ENCODE measurements around the gene KCNH3.
"Not testable (repeated sequence)": the region's sequence is repeated elsewhere in the genome, so short reads cannot be mapped to it uniquely, and the experiment has no call there.

The KCNH3 gene

DNA sequence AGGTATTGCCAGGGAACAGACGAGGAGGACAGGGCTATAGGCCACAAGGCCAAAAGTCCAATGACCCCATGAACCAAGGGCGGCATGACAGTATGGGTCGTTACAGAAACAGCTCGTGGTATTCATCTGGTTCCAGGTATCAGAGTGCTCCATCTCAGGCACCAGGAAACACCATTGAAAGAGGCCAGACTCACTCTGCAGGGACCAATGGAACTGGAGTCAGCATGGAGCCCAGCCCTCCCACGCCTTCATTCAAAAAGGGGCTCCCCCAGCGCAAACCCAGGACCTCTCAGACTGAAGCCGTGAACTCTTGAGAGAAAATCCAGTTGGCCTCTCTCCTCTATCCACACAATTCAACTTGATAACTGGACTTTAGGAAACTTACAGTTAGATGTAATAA, 12.9 kb upstream of the KCNH3 start:
- DNase-seq (ENCODE audit: low spot score), result no peak

DNA sequence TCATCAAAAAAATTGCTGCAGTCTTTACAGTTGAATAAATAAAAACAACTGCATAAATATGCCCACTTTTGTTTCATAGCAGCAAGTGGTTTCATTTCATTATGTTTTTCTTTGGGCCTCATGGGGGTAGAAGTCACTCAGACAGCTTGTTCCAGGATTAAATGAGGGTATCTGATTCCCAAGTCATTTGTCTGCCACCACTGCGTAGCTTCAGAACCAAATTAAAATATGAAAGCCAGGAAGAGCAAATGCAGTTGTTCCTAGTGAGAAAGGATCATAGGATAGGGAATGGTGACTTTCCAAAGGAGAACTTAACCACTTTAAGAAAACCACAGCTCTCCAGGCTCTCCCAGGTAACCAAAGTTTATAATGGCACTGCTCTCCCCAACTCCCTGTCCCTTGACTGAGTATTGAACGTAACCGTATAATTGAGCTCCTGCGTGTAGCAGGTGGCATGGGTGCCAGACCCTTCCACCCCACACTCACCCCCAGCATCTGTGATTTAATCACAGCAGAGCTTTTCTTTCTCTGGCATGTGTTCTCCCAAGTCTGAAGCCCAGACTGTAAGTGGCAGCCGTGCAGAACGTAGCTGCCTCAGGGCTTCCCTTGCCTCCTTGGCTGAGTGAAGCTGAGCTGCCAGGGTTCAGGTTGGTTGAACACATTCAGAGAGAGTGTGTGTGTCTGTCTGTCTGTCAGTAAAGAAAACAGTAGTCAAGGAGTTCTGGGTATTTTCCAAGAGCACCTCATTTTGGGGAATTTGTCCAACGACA, 11.3 kb upstream of the KCNH3 start:
- DNase-seq (ENCODE audit: low spot score), result no peak

DNA sequence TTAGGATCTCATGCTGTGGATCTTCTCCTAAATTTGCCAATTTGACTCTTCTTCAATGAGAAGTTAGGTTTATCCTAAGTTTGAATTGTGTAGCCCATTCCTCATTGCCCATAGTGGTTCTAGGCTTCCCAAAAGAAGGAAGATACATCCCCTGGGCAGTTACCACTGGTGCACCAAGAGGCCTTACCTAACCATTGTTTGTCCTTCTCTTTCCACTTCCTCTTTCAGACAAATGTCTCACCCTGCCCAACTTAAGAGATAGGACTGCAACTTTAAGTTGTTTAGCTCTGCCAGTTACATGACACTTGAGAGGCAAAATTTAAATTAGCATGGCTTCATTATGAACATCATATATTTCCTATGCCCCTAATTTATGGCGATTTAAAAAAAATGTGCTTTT, 9.4 kb upstream of the KCNH3 start:
- no peak for DNase-seq (ENCODE audit: low spot score)

DNA sequence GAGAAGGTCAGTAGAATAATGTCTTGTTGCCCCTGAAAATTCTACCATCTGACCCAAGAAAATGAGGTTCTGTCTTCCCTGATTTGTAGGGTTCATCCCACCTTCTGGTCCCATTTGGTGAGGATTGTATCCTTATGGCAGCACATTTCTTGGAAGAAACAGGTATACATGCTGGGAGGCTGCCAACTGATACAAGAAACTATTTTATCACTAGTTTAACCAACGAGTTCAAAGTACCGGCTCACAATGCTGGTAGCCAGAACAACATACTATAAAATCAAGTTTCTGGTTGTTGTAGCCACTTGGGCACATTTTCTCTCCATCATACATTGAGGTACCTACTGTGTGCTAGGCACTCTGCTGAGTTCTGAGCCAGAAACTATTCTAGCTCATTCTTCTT, 7.1 kb upstream of the KCNH3 start:
- DNase-seq (ENCODE audit: low spot score), result no peak

DNA sequence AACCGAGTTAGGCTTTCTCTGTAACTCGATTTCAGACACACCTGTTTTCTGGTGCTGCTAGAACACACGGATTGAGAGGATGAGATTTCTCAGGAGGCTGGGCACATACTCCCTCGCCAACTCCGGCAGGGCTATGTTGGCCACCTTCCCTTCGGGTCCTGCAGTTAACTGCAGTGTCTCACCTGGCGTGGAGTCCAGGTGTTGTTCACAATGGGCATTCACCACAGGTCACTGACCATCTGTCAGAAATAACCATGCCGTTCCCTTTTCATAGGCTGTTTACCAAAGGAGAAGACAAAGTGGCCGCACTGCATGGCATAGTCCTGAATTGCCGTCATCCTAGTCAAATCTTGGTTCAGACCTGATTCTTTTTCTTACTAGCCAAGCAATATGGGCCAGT, 5.5 kb upstream of the KCNH3 start:
- DNase-seq (ENCODE audit: low spot score), result no peak

DNA sequence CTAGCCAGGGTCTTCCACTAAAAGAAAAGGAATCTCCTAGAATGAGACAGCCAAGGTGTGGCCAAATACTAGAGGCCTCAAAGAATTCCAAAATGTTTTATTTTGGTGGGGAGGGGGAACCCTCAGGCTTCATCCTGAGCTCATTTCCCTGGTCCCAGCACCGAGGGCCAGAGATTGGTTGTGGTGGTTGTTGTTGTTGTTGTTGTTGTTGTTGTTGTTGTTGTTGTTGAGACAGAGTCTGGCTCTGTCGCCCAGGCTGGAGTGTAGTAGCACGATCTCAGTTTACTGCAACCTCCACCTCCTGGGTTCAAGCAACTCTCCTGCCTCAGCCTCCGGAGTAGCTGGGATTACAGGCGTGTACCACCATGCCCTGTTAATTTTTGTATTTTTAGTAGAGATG, 4.7 kb upstream of the KCNH3 start:
- not testable (repeated sequence) for DNase-seq (ENCODE audit: low spot score)

DNA sequence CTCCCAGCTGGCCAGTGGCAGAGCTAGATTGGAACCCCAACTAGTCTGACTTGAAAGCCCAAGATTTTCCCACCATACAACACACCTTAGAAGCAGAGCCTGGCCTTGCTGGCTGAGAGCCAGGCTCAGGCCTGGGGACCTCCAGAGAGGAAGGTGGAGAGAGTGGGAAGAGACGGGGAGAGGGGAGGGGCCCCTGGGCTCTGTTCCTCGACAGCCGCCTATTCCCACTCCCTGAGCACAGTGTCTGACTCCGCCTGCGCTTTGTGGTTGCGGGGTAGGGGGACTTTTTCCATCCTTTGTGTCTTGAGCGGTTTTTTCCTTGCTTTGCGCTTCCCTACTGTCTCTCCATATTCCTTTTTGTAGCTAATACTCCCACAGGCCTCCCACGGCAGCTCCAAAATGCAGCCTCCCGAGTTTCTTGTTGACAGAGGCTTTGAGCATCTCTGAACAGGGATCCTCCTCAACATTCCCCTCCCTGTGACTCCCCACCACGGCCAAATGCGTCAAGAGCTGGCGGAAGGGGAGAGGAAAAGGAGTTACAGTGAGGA, 4.0 kb upstream of the KCNH3 start:
- DNase-seq (ENCODE audit: low spot score), result no peak

DNA sequence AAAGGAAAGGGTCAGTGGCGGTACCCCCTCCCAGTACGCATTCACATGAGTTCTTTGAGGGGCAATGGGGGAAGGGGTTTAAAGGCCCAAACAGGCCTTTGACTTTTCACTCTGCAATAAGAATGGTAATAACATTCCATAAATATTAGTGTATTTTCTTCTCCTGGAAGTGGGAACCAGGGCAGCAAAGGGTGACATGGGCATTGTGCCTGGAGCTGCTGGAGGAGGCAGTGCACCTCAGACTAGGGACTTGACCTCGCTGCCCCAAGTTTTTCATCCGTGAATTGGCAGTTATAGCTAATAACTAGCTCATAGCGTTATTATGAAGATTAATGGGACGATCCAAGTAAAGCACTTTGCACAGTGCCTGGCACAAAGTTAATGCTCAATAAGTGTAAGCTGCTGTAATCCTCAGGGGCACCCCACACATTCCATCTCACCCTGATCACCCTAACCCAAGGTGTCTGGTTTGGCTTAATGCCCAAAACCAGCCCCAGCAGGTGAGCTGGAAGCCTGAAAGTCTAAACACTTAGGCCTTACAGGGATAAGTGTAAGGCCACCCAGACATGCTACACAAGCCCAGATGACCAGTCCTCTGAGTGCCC, 2.8 kb upstream of the KCNH3 start:
- DNase-seq (ENCODE audit: low spot score), result no peak

DNA sequence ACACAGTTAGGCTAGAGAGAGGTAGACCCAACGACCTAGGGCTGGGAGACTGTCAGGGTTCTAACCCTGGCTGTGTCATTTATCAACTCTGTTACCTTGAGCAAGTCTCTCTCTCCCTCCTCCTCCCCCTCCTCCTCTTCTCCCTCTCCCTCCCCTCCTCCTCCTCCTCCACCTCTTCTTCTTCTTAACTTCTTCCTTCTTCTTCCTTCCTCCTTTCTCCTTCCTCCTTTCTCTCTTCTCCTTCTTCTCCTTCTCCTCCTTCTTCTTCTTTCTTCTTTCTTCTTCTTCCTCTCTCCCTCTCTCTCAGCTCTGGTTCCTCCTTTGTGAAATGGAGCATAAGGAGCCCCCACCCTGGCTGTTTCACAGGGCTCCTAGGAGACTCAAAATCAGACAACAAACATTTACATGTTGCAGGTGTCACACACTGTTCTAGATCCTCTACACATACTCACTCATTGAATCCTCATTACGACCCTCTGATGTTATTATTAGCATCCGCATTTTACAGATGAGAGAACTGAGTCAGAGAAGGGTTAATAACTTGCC, 2.2 kb upstream of the KCNH3 start:
- DNase-seq (ENCODE audit: low spot score), result no peak

DNA sequence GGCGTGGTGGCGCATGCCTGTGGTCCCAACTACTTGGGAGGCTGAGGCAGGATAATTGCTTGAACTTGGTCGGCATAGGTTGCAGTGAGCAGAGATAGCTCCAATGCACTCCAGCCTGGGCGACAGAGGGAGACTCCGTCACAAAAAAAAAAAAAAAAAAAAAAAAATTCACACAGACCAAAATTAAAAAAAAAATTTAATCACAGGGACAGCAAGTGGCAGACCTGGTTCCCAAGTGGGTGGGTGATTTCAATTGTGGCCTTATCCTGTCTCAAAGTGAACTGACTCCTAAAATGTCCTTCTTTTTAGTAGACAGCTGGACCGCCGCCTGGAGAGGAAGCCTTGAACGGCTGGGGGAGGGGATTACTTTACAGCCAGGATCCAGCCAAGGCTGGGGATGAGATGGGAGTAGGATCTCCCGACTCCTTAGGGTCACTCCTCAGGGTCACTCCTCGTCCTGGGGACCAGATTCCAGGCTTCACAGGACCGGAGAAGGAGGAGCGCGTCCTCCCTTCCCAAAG, 1.5 kb upstream of the KCNH3 start:
- no peak for DNase-seq (ENCODE audit: low spot score)

DNA sequence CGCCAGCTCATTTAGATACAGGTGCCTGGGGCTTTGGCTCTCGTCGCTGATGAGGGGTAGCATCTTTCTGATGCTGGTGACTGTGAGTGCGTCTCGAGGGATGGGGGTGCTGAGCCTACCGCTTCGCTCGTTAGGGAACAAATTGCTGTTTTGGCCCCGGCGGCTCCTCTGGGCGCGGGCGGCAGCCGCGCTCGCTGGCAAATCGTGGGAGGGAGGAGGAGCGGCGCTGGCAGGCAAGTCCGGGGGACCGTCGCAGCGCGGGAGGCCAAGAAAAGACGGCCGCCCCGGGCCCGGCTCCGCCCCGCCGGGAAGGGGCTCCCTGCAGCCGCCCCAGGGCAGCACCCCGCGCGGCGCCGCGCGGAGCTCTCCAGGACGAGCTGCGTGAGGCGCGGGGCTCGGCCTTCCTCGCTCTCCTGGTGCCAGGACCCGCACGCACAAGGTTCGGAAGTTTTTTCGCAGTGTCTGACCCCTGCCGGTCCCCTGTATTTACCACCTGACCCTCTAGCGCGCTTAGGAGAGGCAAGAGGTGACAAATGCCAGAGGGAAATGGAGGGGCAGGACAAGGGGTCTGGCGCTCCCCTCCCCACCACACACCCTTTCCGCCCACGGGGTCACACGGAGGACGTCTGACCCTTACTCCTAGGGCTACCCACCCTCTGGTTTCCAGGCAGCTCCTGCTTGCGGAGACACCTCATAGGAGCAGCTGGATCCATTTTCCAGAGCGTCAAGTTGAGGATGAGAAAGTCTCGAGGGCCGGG, 899 bp upstream of the KCNH3 start:
- DNase-seq (ENCODE audit: low spot score), result no peak

DNA sequence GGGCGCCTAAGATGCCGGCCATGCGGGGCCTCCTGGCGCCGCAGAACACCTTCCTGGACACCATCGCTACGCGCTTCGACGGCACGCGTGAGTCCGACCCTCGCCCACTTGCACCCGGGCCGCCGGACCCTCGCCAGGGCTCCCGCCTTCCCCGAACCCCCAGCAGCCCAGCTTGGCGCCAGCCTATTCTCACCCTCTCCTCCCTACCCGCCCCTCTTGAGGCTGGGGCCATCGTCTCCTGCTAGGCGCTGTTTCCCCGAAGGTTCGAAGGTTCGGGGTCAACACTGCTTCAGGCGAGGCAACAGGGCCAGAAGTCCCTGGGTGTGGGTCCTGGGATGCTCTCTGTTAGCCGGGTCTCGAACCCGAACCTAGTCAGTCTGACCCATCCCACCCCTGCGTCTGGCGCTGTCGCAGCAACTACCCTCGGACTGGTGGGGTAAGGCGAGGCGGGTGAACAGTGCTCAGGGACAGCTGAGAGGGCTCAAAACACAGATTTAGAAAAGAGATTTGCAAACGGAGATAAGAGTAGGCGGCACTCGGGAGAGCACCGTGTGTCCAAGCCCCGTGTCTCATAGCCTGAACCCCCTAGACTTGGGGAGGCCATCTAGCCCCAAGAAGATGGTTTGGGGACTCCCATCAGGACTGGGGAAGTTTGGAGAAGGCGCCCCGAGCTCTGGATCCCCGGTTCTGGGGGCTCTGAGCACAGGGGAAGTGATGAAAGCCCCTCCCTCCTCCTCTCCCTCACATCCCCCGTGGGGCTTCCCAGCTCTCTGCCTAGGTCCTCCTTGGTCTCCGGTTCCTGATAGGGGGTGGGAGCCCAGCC, 787 bp downstream of the KCNH3 start:
- DNase-seq (ENCODE audit: low spot score), result no peak

DNA sequence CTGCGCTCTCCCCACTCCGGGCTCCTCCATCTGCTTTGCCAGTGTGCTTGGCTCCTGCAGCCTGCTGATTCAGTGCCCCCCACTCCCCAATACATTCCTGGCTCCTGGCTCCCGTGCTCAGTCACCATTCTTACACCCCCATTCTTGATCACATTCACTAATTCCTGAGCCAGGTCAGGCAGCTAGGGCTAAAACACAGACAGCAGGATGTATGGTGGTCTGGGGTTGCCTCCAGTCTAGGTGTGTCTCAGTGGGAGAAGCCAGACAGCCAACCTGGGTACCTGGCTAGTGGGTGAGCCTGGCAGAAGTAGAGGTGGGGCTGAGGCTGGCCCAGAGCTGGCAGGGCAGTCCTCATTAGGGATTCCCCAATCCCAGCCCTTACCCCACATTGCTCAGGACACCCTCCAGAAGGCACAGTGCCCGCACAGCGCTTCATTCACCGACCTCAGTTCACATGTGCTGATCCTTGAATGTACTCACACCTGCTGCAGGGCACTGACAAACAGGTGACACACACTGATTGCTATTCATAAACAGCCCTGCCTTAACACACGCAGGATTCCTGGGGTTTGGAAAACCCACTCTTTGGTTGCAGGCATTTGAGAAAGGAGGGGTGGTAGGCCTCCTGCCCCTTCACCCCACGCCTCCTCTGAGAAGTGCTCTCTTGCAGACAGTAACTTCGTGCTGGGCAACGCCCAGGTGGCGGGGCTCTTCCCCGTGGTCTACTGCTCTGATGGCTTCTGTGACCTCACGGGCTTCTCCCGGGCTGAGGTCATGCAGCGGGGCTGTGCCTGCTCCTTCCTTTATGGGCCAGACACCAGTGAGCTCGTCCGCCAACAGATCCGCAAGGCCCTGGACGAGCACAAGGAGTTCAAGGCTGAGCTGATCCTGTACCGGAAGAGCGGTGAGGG, 1.7 kb downstream of the KCNH3 start:
- no peak for DNase-seq (ENCODE audit: low spot score)

DNA sequence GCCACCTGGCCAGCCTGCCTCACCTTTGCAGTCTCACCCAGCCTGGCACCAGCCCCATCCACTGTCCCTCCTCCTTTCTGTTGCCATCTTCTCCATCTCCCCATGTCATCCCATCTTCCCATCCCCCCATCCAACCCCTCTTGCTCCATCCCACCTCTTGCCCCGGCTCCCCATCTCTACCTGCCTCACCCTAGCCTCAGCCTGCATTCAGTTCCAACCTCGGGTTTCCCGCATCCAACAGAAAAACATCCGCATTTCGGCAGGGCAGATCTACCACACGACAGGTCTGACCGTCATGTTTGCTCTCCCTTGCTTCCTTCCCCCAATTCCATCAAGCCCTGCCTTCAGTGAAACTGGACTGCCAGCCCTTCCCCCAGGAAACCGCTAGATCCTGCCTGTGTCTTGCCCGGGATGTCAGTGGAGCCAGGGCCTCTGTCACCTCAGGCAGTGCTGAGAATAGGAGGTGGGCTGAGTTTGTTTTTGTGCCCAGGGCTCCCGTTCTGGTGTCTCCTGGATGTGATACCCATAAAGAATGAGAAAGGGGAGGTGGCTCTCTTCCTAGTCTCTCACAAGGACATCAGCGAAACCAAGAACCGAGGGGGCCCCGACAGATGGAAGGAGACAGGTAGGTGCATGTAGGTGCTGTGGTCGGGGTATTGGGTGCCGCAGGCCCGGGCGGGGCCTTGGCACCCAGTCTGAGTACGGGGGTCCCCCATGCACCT, 2.5 kb downstream of the KCNH3 start:
- no peak for DNase-seq (ENCODE audit: low spot score)

DNA sequence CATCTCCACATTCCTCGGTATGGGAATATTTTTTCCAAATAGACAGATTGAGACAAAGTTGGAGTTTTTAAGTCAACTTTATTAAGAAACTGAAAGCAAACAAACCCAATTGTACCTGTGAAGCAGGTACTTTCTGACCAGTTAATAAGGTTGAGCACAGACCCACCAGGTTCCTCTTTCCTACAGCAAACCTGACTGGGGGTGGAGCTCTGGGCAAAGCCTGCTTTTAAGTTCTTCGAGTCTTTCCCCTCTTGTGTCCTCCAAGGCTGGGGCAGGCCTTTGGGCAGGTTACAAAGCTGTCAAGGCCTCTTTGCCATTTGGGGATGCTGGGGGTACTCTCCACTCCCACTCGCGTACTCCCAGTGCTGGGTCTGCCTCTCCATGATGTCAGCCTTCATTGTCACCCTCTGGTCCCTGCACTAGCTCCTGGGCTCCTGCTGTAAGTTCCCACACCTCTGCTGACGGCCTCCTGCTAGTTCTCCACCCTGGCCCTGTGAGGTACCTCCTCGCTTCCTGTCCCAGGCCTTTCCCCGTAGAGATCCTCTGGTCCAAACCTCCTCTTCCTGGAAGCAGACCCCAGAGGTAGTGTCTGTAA, 3.2 kb downstream of the KCNH3 start:
- DNase-seq (ENCODE audit: low spot score), result no peak

DNA sequence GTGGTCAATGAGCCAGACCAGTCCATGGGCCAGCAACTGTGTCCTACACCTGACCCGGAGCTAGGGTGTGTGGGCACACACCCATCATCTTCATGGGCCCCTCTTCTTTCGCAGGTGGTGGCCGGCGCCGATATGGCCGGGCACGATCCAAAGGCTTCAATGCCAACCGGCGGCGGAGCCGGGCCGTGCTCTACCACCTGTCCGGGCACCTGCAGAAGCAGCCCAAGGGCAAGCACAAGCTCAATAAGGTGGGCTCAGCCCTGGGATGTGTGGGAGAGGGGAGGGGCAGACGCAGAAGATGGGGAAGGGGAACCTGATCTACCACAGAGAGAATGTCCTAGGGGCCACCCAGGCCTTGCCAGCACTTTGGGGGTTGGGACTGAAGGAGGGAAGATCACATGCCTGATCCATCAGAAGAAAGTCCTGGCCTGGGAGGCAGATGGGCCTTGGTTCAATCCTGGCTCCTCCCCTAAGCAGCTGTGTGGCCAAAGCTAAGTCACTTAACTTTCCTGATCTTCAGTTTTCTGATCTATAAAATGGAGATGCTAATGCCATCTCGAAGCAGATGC, 3.8 kb downstream of the KCNH3 start:
- no peak for DNase-seq (ENCODE audit: low spot score)

DNA sequence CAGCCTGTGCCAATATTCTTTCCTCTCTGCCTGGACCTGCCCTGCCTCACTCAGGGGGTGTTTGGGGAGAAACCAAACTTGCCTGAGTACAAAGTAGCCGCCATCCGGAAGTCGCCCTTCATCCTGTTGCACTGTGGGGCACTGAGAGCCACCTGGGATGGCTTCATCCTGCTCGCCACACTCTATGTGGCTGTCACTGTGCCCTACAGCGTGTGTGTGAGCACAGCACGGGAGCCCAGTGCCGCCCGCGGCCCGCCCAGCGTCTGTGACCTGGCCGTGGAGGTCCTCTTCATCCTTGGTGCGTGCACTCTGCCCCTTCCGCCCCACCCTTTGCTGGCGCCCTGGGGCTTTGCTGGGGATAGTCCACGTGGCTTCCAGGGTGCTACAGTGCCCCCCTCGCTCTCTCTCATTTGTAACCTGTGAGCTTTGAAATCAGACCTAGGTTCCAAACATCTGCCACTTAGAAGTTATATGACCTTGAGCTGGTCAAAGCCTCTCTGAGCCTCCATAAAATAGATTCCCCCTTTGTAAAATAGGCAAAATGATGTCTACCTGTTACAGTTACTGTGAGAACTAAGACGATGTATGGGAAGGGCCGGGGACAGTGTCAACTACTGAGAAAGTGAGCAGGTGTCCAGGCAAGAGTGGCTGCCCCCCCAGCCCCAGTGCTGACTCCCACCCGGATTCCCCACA, 4.5 kb downstream of the KCNH3 start:
- no peak for DNase-seq (ENCODE audit: low spot score)

All from AG20443 (cell line).